ENCODE results near the gene PRDM15. TPM values are rescaled to one million over a fixed set of nuclear protein-coding genes. Genes with fewer than 3 reads are reported as not detected.

The PRDM15 gene
- total and polyA plus RNA-seq, 2 experiments from 2014 or later, result 2.3 to 6.4 TPM

DNA sequence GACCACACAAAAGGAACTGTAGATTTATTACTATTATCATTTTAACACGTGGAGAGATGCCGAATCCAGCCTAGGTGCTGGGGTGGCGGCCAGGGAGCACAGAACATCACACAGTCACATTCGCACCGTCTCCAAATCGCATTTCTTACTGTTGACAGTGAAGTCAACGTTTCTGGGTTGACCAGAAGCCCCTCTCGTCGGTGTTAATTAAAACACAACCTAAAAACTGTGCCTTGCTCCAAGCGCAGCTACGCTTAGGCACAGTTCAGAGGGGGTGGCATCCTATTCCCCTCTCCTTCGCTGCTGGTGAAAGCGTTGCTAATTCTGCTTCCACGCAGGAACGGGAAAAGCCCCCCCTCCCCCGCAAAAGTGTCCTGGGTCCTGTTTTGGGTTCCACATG, 116.4 kb downstream of the PRDM15 start:
- H3K4me3 ChIP-seq, result no peak overlapping the region
- DNase-seq (ENCODE audit: low read depth in 1 of 2, low spot score in 1 of 2), result no peak

DNA sequence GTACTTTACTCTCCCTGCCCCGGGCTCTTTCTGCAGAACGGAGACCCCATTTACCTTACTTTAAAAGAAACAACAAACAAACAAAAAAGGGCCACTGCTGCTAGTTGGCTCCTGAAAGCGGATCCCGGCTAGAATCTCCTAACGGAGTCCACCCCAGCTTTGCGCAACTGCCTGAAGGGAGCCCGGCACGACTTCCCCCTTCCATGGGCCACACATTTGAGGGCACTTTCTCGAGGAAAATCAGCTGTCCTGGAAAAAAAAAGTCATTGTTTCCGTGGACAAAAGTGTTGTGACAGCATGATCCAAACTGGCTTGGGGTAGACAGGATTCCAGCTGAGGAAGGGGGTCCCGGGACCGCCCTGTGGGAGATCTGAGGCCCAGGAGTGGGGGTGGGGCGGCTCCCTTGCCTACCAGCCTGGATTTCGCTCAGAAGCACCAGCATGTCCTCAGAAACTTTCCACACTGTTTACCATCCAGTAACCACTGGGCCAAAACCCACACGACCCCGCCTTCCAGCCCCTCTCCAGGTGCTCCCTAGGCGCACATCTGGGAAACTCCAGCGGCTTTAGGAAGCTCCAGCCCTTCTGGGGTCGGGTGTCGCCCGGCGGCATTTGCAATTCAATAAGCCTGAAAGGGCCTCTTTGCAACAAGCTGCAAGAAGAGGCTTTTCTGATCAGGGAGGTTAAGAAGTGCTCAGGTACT, 117.1 kb downstream of the PRDM15 start:
- H3K27ac ChIP-seq, result no peak overlapping the region
- peak overlapping the region; percentile 8 for H3K4me3 ChIP-seq
- no peaks in the 10 kb centered on the region for H3K9me3 ChIP-seq (ENCODE audit: low read depth)
- peaks cover 71% of the 10 kb centered on the region for H3K27me3 ChIP-seq
- TF ChIP-seq, protein P1, sequence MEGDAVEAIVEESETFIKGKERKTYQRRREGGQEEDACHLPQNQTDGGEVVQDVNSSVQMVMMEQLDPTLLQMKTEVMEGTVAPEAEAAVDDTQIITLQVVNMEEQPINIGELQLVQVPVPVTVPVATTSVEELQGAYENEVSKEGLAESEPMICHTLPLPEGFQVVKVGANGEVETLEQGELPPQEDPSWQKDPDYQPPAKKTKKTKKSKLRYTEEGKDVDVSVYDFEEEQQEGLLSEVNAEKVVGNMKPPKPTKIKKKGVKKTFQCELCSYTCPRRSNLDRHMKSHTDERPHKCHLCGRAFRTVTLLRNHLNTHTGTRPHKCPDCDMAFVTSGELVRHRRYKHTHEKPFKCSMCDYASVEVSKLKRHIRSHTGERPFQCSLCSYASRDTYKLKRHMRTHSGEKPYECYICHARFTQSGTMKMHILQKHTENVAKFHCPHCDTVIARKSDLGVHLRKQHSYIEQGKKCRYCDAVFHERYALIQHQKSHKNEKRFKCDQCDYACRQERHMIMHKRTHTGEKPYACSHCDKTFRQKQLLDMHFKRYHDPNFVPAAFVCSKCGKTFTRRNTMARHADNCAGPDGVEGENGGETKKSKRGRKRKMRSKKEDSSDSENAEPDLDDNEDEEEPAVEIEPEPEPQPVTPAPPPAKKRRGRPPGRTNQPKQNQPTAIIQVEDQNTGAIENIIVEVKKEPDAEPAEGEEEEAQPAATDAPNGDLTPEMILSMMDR (IDR thresholded peaks at IDR 0.05; ENCODE audit: low read depth, low read length), result no peak
- H3K36me3 ChIP-seq, result no peaks in the 10 kb centered on the region
- DNase-seq (ENCODE audit: low read depth in 1 of 2, low spot score in 1 of 2), result peak; percentile 34 to 44
- peaks cover 15% of the 10 kb centered on the region for H3K4me1 ChIP-seq (ENCODE audit: low read depth)

More for the DNA sequence above, 116.4 kb downstream of the PRDM15 start:
- Histone ChIP-seq H3K36me3 (no peaks in the 10 kb centered on the region), H3K4me1 (ENCODE audit: low read depth) (peaks cover 17% of the 10 kb centered on the region), H3K27ac (no peak overlapping the region), H3K27me3 (peaks cover 78% of the 10 kb centered on the region), H3K9me3 (ENCODE audit: low read depth) (no peaks in the 10 kb centered on the region)
- TF ChIP-seq, protein P1 (IDR thresholded peaks at IDR 0.05; ENCODE audit: low read depth, low read length), result no peak

DNA sequence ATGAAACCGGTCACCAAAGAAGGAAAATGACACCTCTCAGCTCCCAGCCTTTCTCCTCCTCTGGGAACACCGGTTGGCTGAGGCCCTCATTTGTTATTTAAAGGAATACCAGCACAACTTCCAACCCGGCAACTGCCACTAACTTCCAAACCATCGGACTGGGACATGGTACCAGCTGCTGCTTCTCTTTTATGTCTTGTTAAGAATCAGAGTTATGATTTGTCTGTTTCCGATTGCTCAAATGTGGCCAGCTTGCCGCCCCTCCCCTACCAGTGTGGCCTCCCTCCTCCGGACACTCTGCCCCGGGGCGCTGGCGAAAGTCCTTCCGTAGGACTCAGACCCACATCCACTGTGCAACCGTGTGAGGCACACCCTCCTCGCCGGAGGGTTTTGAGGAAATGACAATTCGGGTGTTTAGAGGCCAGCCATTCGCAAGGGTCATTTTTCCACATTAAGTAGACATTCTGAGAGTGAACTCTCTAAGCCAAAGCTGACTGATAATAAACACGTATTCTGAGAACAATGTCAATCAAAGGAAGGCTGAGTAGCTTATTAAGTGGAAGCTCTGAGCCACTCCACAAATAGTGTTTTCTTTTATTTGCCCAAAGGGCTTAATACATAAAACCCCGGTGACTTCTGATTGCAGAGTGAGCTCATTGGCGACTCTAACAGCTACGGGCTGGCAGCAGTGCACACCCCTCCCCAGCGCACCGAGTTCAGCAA, 117.8 kb downstream of the PRDM15 start:
- DNase-seq (ENCODE audit: low read depth in 1 of 2, low spot score in 1 of 2), result peak in 1 of 2 donors; percentile 51
- H3K27me3 ChIP-seq, result peaks cover 64% of the 10 kb centered on the region
- no peak overlapping the region for H3K27ac ChIP-seq
- TF ChIP-seq, protein P1 (IDR thresholded peaks at IDR 0.05; ENCODE audit: low read depth, low read length), result no peak
- H3K4me1 ChIP-seq (ENCODE audit: low read depth), result peaks cover 13% of the 10 kb centered on the region
- no peaks in the 10 kb centered on the region for H3K9me3 ChIP-seq (ENCODE audit: low read depth)
- no peaks in the 10 kb centered on the region for H3K36me3 ChIP-seq
- peak overlapping the region; percentile 8 for H3K4me3 ChIP-seq

DNA sequence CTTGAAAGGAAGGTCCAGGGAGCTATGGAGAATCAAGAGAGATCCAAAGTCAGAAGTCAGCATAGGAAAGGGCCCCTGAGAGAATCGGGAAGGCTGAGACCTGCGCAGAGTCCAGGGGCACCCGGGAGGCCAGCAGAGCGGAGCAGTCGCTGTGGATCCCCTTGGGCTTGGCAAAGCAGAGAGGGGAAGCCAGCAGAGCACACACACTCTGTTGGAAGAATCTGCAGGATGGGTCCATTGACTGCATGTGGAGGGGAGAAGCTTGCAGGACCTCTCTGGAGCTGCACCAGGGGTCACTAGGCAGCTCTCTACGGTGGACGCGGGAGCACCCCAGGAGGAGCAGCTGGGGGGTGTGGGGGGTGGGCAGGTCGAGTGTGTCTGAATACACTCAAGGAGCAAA, 118.7 kb downstream of the PRDM15 start:
- Histone ChIP-seq H3K27ac (no peak overlapping the region), H3K4me3 (no peak overlapping the region), H3K4me1 (ENCODE audit: low read depth) (peaks cover 12% of the 10 kb centered on the region), H3K36me3 (no peaks in the 10 kb centered on the region), H3K9me3 (ENCODE audit: low read depth) (no peaks in the 10 kb centered on the region), H3K27me3 (peaks cover 55% of the 10 kb centered on the region)
- DNase-seq (ENCODE audit: low read depth in 1 of 2, low spot score in 1 of 2), result no peak
- TF ChIP-seq, protein P1 (IDR thresholded peaks at IDR 0.05; ENCODE audit: low read depth, low read length), result no peak

DNA sequence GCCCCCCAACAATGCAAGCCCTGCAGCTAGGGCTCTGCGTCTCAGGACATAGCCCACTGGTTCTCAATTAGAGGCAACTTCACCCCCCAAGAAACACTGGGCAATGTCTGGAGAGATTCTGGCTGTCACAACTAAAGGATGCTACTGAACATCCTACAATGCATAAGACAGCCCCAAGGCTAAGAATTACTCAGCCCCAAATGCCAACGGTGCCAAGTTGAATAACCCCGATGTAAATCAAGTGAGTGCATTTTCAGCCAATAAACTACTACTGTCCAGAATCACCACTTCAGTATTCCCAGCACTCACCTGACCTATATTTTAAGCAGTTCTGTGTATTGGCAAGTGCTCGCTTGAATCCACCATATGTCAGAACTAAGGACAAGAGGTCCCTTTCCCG, 119.2 kb downstream of the PRDM15 start:
- no peak for DNase-seq (ENCODE audit: low read depth in 1 of 2, low spot score in 1 of 2)
- H3K36me3 ChIP-seq, result no peaks in the 10 kb centered on the region
- no peaks in the 10 kb centered on the region for H3K9me3 ChIP-seq (ENCODE audit: low read depth)
- no peak overlapping the region for H3K27ac ChIP-seq
- no peak overlapping the region for H3K4me3 ChIP-seq
- H3K27me3 ChIP-seq, result peaks cover 50% of the 10 kb centered on the region
- TF ChIP-seq, protein P1 (IDR thresholded peaks at IDR 0.05; ENCODE audit: low read depth, low read length), result no peak
- H3K4me1 ChIP-seq (ENCODE audit: low read depth), result peaks cover 12% of the 10 kb centered on the region

Data from cardiac muscle cell (in vitro differentiated cells and primary cell).